Upper lobe of left lung (tissue), 6 donors: ENCODE data around the gene PDE7B. TPM values are rescaled to one million over a fixed set of nuclear protein-coding genes. Genes with fewer than 3 reads are reported as not detected.

ENCODE experiments used
- ATAC-seq, 2 donors: fragments of 200-7000 bp; cut with Tn5 transposase; one replicate each; pipeline ENCODE4 v1.9.1; 2022; ENCODE audit warnings: mild to moderate bottlenecking in 2 of 2, moderate library complexity in 2 of 2; ENCODE audit not compliant: low FRiP score in 2 of 2
- DNase-seq, 2 donors: peaks; one replicate each; pipeline ENCODE4 v3.0.0-alpha.2; 2019 to 2020
- H3K27ac ChIP-seq, 4 donors: fragments of 200-600 bp; sonication (generic); one replicate each; pipeline ENCODE4 v1.5.1; 2016 to 2019
- H3K27me3 ChIP-seq, 4 donors: fragments of 200-600 bp; sonication (generic); one replicate each; pipeline ENCODE4 v1.5.1; 2017 to 2019
- H3K36me3 ChIP-seq, 4 donors: fragments of 200-600 bp; sonication (generic); one replicate each; pipeline ENCODE4 v1.5.1; 2016 to 2019
- H3K4me1 ChIP-seq, 4 donors: fragments of 200-600 bp; sonication (generic); one replicate each; pipeline ENCODE4 v1.5.1; 2018 to 2019
- H3K4me3 ChIP-seq, 4 donors: fragments of 200-600 bp; sonication (generic); one replicate each; pipeline ENCODE4 v1.5.1; 2017 to 2019; ENCODE audit warnings: mild to moderate bottlenecking in 2 of 4, moderate library complexity in 1 of 4
- H3K9me3 ChIP-seq, 4 donors: fragments of 200-600 bp; sonication (generic); one replicate each; pipeline ENCODE4 v1.5.1; 2018 to 2019
- CTCF ChIP-seq, 6 experiments: fragments of 450-650 bp in 4 of 6; fragments of 200-600 bp in 2 of 6; sonication (generic) in 2 of 6; IDR thresholded peaks; one replicate each; pipeline ENCODE4 v1.5.1; 2016 to 2019; ENCODE audit warnings: antibody characterized with exemption in 6 of 6
- EP300 ChIP-seq, 4 donors: sonication (generic); formaldehyde crosslinking; IDR thresholded peaks; one replicate each; pipeline ENCODE4 v1.5.1; 2017; ENCODE audit warnings: antibody characterized with exemption in 4 of 4, control low read depth in 2 of 4
- POLR2A ChIP-seq, 4 donors: fragments of 450-650 bp; IDR thresholded peaks; one replicate each; pipeline ENCODE4 v1.5.1; 2016 to 2017; ENCODE audit warnings: antibody characterized with exemption in 4 of 4, mild to moderate bottlenecking in 2 of 4
- POLR2AphosphoS5 ChIP-seq, 2 donors: sonication (generic); formaldehyde crosslinking; IDR thresholded peaks; one replicate each; pipeline ENCODE4 v1.5.1; 2017; ENCODE audit warnings: antibody characterized with exemption in 2 of 2
- WGBS, 2 donors: methylation state at CpG; one replicate each; pipeline ENCODE4 v1.1.5; 2017 to 2018; 5-methylcytosine and 5-hydroxymethylcytosine counted together
- total RNA-seq, 6 donors: library from RNA; depleted of rRNA in 4 of 6; stranded (reverse); fragments of >200 nt in 4 of 6; gene quantifications; one replicate each; pipeline versions ENCODE4 v1.1.0 to v1.2.1, GENCODE V29; 2016 to 2021
- donor health status: DM: no; HTN: no; CAD: no; lungs with moderate emphysema.
- donor health status: DM: no; HTN: yes; CAD: no; lungs with severe emphysema.

The PDE7B gene
- total RNA-seq, 6 donors from 2014 or later, result 1.0 to 4.4 (median 2.6) TPM

GRCh38 chr6:136058852-136059251, 207.4 kb downstream of the PDE7B start:
- Histone ChIP-seq H3K27me3 (no peaks in the 10 kb centered on the region), H3K9me3 (no peaks in the 10 kb centered on the region), H3K4me3 (no peak overlapping the region), H3K36me3 (no peaks in the 10 kb centered on the region), H3K27ac (no peak overlapping the region), H3K4me1 (no peaks in the 10 kb centered on the region)
- no peak for DNase-seq
- WGBS, 2 donors, result 76 to 82% methylated on average over 1 of the region's 1 CpG
- TF ChIP-seq CTCF (IDR thresholded peaks at IDR 0.05) (no peak), POLR2A (IDR thresholded peaks at IDR 0.05) (no peak), POLR2AphosphoS5 (IDR thresholded peaks at IDR 0.05) (no peak), EP300 (IDR thresholded peaks at IDR 0.05) (no peak)
- ATAC-seq, result no peak

- H3K4me1 ChIP-seq, result no peaks in the 10 kb centered on the region
- no peaks in the 10 kb centered on the region for H3K9me3 ChIP-seq
- WGBS, 2 donors, result 53 to 65% methylated on average over 6 of the region's 6 CpGs
- DNase-seq, result no peak
- no peak for ATAC-seq
- no peak overlapping the region for H3K4me3 ChIP-seq
- no peaks in the 10 kb centered on the region for H3K27me3 ChIP-seq
- no peak overlapping the region for H3K27ac ChIP-seq
- no peak for TF ChIP-seq POLR2AphosphoS5 (IDR thresholded peaks at IDR 0.05)
- no peak for TF ChIP-seq CTCF (IDR thresholded peaks at IDR 0.05)
- TF ChIP-seq EP300 (IDR thresholded peaks at IDR 0.05), result no peak
- no peak for TF ChIP-seq POLR2A (IDR thresholded peaks at IDR 0.05)
- no peaks in the 10 kb centered on the region for H3K36me3 ChIP-seq
Measured at GRCh38 chr6:136059308-136059707, 207.8 kb downstream of the PDE7B start.

GRCh38 chr6:136060052-136060451, 208.6 kb downstream of the PDE7B start:
- H3K9me3 ChIP-seq, result no peaks in the 10 kb centered on the region
- no peak overlapping the region for H3K27ac ChIP-seq
- H3K36me3 ChIP-seq, result no peaks in the 10 kb centered on the region
- H3K4me1 ChIP-seq, result no peaks in the 10 kb centered on the region
- no peak overlapping the region for H3K4me3 ChIP-seq
- no peaks in the 10 kb centered on the region for H3K27me3 ChIP-seq
- no peak for DNase-seq
- TF ChIP-seq POLR2AphosphoS5 (IDR thresholded peaks at IDR 0.05) (no peak), CTCF (IDR thresholded peaks at IDR 0.05) (no peak), EP300 (IDR thresholded peaks at IDR 0.05) (no peak), POLR2A (IDR thresholded peaks at IDR 0.05) (no peak)
- ATAC-seq, result no peak

- Histone ChIP-seq H3K27ac (no peak overlapping the region), H3K9me3 (no peaks in the 10 kb centered on the region), H3K36me3 (no peaks in the 10 kb centered on the region), H3K4me1 (no peaks in the 10 kb centered on the region), H3K27me3 (no peaks in the 10 kb centered on the region), H3K4me3 (no peak overlapping the region)
- no peak for TF ChIP-seq EP300 (IDR thresholded peaks at IDR 0.05)
- no peak for TF ChIP-seq POLR2AphosphoS5 (IDR thresholded peaks at IDR 0.05)
- no peak for TF ChIP-seq CTCF (IDR thresholded peaks at IDR 0.05)
- no peak for TF ChIP-seq POLR2A (IDR thresholded peaks at IDR 0.05)
- DNase-seq, result no peak
- no peak for ATAC-seq
Measured at GRCh38 chr6:136060759-136061158, 209.3 kb downstream of the PDE7B start.

GRCh38 chr6:136061701-136062100, 210.2 kb downstream of the PDE7B start:
- 91 to 97% methylated on average over 5 of the region's 5 CpGs for WGBS, 2 donors
- TF ChIP-seq POLR2A (IDR thresholded peaks at IDR 0.05) (no peak), CTCF (IDR thresholded peaks at IDR 0.05) (no peak), POLR2AphosphoS5 (IDR thresholded peaks at IDR 0.05) (no peak), EP300 (IDR thresholded peaks at IDR 0.05) (no peak)
- ATAC-seq (no peak), DNase-seq (no peak)
- Histone ChIP-seq H3K27me3 (no peaks in the 10 kb centered on the region), H3K4me3 (no peak overlapping the region), H3K27ac (no peak overlapping the region), H3K36me3 (no peaks in the 10 kb centered on the region), H3K4me1 (no peaks in the 10 kb centered on the region), H3K9me3 (no peaks in the 10 kb centered on the region)
